GM12874 (cell line): ENCODE measurements around the gene RAB31.

Experiments
- CTCF ChIP-seq: IDR thresholded peaks from 2 replicates; pipeline ENCODE4 v1.5.1; 2011; ENCODE audit warnings: low read depth, mild to moderate bottlenecking, control low read depth, low read length, moderate library complexity; ENCODE audit not compliant: insufficient read depth

The RAB31 gene

DNA sequence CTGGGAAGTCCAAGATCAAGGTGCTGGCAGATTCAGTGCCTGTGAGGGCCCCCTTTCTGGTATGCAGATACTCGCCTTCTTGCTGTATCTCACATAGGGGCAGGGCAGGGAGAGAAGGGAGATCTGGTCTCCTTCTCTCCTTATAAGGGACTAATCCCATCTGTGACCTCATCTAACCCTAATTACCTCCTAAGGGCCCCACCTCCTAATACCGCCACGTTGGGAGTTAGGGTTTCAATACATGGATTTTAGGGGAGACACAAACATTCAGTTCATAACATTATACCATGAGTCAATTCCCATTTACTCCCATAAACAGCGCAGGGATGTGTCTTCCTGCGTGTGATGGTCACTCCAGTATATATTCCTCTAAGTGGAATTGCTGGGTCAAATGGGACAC lies 103.9 kb downstream of the RAB31 start:
- TF ChIP-seq CTCF: no peak

- TF ChIP-seq CTCF: no peak
Observed at GRCh38 chr18:9814431-9814830, 106.3 kb downstream of the RAB31 start.

DNA sequence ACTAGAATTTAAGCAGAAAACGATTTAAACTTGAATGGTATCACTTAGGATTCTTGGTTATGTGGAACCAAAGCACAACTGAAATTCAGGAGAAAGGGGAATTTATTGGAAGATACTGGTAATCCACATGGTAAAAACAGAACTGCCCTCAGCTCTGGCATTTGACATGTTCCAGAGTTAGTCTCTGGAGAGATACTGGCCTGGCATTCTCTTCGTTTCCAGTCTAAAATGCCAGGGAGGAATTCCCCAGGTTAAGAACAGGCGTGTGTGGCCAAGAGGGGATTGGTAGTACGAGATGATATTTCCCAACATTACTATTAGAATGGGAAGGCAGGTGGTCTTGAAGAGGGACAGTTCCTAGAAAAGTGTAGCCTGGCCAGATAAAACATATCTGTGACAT lies 109.2 kb downstream of the RAB31 start:
- TF ChIP-seq CTCF: no peak

- no peak for TF ChIP-seq CTCF
Observed at GRCh38 chr18:9817725-9818422, 109.8 kb downstream of the RAB31 start.

DNA sequence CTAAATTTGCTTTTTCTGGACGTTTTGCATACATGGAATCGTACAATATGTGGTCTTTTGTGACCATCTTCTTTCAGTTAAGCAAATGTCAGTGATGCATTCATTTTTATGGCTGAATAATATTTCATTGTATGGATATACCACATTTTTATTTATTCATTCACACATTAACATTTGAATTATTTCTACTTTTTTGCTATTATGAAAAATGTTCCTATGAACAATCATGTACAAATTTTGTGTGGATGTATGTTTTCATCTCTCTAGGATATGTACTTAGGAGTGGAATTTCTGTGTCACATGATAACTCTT lies 110.3 kb downstream of the RAB31 start:
- no peak for TF ChIP-seq CTCF

DNA sequence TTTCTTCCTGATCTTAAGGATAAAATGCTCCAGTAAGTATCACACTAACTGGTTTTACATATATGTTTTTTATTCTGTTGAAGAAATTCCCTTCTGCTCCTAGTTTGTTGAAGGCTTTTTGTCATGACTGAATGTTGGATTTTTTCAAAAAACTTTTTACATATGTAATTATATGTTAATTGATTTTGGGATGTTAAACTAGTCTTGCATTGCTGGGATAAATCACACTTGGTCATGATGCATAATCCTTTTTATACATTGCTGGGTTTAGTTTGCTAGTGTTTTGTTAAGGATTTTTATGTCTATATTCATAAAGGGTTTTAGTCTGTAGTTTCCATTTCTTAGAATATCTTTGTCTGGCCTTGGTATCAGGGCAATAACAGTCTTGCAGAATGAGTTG lies 112.0 kb downstream of the RAB31 start:
- no peak for TF ChIP-seq CTCF

DNA sequence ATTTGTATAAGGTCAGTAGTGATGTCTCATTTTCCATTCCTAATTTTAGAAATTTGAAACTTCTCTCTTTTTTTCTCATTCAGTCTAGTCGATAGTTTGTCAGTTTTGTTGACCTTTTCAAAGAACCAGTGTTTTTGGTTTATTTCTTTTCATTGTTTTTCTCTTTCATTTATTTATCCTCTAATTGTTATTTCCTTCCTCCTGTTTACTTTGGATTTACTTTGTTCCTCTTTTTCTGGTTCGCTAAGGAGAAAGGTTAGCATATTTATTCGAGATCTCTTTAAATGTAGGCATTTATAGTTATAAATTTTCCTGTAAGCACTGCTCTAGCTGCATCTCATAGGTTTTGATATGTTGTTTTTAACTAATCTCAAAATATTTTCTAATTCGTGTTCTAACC lies 112.6 kb downstream of the RAB31 start:
- no peak for TF ChIP-seq CTCF
